GM18498 (cell line): Measurements from ENCODE around the gene GJD3.

Source experiments
- ATAC-seq: cut with Tn5 transposase; IDR thresholded peaks from one replicate; pipeline ENCODE4 v1.9.1; 2021; ENCODE audit warnings: mild to moderate bottlenecking, moderate library complexity; ENCODE audit not compliant: unreplicated experiment

GJD3 gene

GRCh38 chr17:40315206-40315605 lies 49.3 kb downstream of the GJD3 start:
- no peak for ATAC-seq

- ATAC-seq: no peak
Measured at GRCh38 chr17:40314584-40314956, 50.0 kb downstream of the GJD3 start.

DNA sequence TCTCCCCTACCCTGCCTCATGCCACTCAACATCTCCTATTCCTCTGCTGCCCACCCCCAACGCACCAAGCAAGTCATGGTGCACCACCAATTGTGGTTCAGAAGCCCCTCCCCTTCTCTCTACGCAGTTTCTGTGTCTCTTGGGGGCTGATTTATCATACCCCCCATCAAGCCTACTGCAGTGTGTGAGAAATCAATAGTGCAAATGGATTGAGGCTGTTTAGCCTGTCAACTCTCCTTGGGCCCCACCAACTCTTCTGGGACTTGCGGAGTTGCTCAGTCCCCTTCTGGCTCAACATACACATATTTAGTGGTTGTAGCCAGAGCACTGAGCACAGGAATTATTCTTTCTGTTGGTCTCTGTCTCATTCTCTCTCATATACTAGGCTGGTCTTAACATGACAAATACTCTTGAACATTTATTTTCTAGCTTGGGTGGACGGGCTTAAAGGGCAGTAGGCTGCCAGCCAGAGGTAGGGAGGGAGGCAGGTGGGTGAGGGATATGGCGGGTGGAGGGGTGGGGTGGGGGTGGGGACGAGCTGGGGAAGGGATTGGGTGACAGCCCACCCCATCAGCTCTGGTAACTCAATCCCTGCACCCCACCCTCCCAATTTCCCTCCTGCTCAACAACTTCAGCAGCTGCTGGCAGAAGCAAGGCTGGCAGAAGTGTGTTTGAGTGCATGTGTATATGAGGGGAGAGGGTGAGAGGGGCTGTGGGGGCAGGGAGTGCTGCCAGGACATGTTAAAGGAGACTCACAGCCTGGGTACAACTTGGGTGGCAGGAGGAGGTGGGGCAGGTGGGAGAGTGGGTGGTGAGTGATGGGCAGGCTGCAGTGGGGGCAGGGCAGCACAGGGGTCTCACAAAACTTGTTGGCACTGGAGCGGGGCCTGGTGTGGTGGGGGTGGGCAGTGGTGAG lies 50.6 kb downstream of the GJD3 start:
- no peak for ATAC-seq
